HG03469 (cell line): ENCODE data around the gene NKX2-3.

Source experiments
- ATAC-seq: cut with Tn5 transposase; IDR thresholded peaks from one replicate; pipeline ENCODE4 v1.9.1; 2021; ENCODE audit warnings: mild to moderate bottlenecking, moderate library complexity, moderate number of reproducible peaks; ENCODE audit not compliant: unreplicated experiment

NKX2-3 gene

GRCh38 chr10:99573790-99574189, 41.0 kb downstream of the NKX2-3 start:
- ATAC-seq, result no peak

- ATAC-seq, result no peak
These were observed 47.2 kb downstream of the NKX2-3 start for GRCh38 chr10:99579971-99580370.

GRCh38 chr10:99582255-99582770, 49.6 kb downstream of the NKX2-3 start:
- ATAC-seq, result no peak

- ATAC-seq, result no peak
These were observed 50.9 kb downstream of the NKX2-3 start for GRCh38 chr10:99583687-99584086.
